ENCODE measurements around the gene DNAH14. TPM values are rescaled to one million over a fixed set of nuclear protein-coding genes. Genes with fewer than 3 reads are reported as not detected.
"Not testable (repeated sequence)": the region's sequence is repeated elsewhere in the genome, so short reads cannot be mapped to it uniquely, and the experiment has no call there.

Gene DNAH14
- total and polyA plus RNA-seq, 7 donors, result 0.07 to 1.8 (median 0.82) TPM; not detected in 2

- no peaks in the 10 kb centered on the region for H3K36me3 ChIP-seq (ENCODE audit: insufficient read depth in 1 of 2, low read depth in 1 of 2)
- no peak overlapping the region for H3K27ac ChIP-seq
- no peaks in the 10 kb centered on the region for H3K27me3 ChIP-seq (ENCODE audit: insufficient read depth in 3 of 3, low read length in 2 of 3)
- no peak for TF ChIP-seq CTCF (IDR thresholded peaks at IDR 0.05)
- H3K9me3 ChIP-seq, result no peaks in the 10 kb centered on the region
- no peaks in the 10 kb centered on the region for H3K4me1 ChIP-seq
- ATAC-seq (no peak), DNase-seq (no peak)
- intact Hi-C loops (cut with DNase I), result no loop called here
- no peak overlapping the region for H3K4me3 ChIP-seq
Measured at GRCh38 chr1:225152061-225152460, 222.6 kb downstream of the DNAH14 start.

- no peak for DNase-seq
- Histone ChIP-seq H3K4me1 (no peaks in the 10 kb centered on the region), H3K36me3 (ENCODE audit: insufficient read depth in 1 of 2, low read depth in 1 of 2) (no peaks in the 10 kb centered on the region), H3K9me3 (no peaks in the 10 kb centered on the region), H3K27ac (no peak overlapping the region), H3K4me3 (no peak overlapping the region), H3K27me3 (ENCODE audit: insufficient read depth in 3 of 3, low read length in 2 of 3) (no peaks in the 10 kb centered on the region)
- intact Hi-C loops (cut with DNase I), result no loop called here
- no peak for ATAC-seq
- 77 to 87% (median 81%) methylated on average over 1 of the region's 1 CpG for WGBS, 3 donors
- no peak for TF ChIP-seq CTCF (IDR thresholded peaks at IDR 0.05)
Measured at GRCh38 chr1:225155555-225155954, 226.1 kb downstream of the DNAH14 start.

- WGBS, 3 donors, result 33 to 47% (median 42%) methylated on average over 3 of the region's 3 CpGs
- Histone ChIP-seq H3K4me3 (no peak overlapping the region), H3K27me3 (ENCODE audit: insufficient read depth in 3 of 3, low read length in 2 of 3) (no peaks in the 10 kb centered on the region), H3K4me1 (no peaks in the 10 kb centered on the region), H3K27ac (no peak overlapping the region), H3K9me3 (no peaks in the 10 kb centered on the region), H3K36me3 (ENCODE audit: insufficient read depth in 1 of 2, low read depth in 1 of 2) (no peaks in the 10 kb centered on the region)
- intact Hi-C loops (cut with DNase I), result no loop called here
- ATAC-seq (no peak), DNase-seq (no peak)
- TF ChIP-seq CTCF (IDR thresholded peaks at IDR 0.05), result no peak
Measured at GRCh38 chr1:225156254-225156653, 226.8 kb downstream of the DNAH14 start.

GRCh38 chr1:225158291-225158690 is 228.8 kb downstream of the DNAH14 start:
- no peak for TF ChIP-seq CTCF (IDR thresholded peaks at IDR 0.05)

GRCh38 chr1:225159793-225160192 is 230.3 kb downstream of the DNAH14 start:
- intact Hi-C loops (cut with DNase I), result no loop called here
- Histone ChIP-seq H3K36me3 (ENCODE audit: insufficient read depth in 1 of 2, low read depth in 1 of 2) (no peaks in the 10 kb centered on the region), H3K4me3 (no peak overlapping the region), H3K27ac (no peak overlapping the region), H3K4me1 (no peaks in the 10 kb centered on the region), H3K27me3 (ENCODE audit: insufficient read depth in 3 of 3, low read length in 2 of 3) (no peaks in the 10 kb centered on the region), H3K9me3 (no peaks in the 10 kb centered on the region)
- no peak for DNase-seq
- no peak for ATAC-seq
- 17 to 30% (median 29%) methylated on average over 1 of the region's 1 CpG for WGBS, 3 donors
- TF ChIP-seq CTCF (IDR thresholded peaks at IDR 0.05), result no peak

More at GRCh38 chr1:225158291-225158690, 228.8 kb downstream of the DNAH14 start:
- intact Hi-C loops (cut with DNase I), result no loop called here
- Histone ChIP-seq H3K4me3 (no peak overlapping the region), H3K27ac (no peak overlapping the region), H3K36me3 (ENCODE audit: insufficient read depth in 1 of 2, low read depth in 1 of 2) (no peaks in the 10 kb centered on the region), H3K9me3 (no peaks in the 10 kb centered on the region), H3K27me3 (ENCODE audit: insufficient read depth in 3 of 3, low read length in 2 of 3) (no peaks in the 10 kb centered on the region), H3K4me1 (no peaks in the 10 kb centered on the region)
- 89 to 91% (median 90%) methylated on average over 4 of the region's 4 CpGs for WGBS, 3 donors
- no peak for ATAC-seq
- DNase-seq, result no peak

- ATAC-seq; DNase-seq; H3K27ac ChIP-seq; H3K36me3 ChIP-seq (ENCODE audit: insufficient read depth in 1 of 2, low read depth in 1 of 2); H3K4me3 ChIP-seq; H3K4me1 ChIP-seq; intact Hi-C loops (cut with DNase I); H3K27me3 ChIP-seq (ENCODE audit: insufficient read depth in 3 of 3, low read length in 2 of 3); H3K9me3 ChIP-seq: not testable (repeated sequence)
- 90 to 92% (median 92%) methylated on average over 3 of the region's 3 CpGs for WGBS, 3 donors
Measured at GRCh38 chr1:225177409-225177808, 247.9 kb downstream of the DNAH14 start.

Measured in psoas muscle (tissue), 8 donors.